Measurements from ENCODE around the gene MACF1. TPM values are rescaled to one million over a fixed set of nuclear protein-coding genes. Genes with fewer than 3 reads are reported as not detected.
"Not testable (repeated sequence)": the region's sequence is repeated elsewhere in the genome, so short reads cannot be mapped to it uniquely, and the experiment has no call there.

The MACF1 gene
- total and polyA plus RNA-seq, 7 donors: 38.9 to 162 (median 71.4) TPM

DNA sequence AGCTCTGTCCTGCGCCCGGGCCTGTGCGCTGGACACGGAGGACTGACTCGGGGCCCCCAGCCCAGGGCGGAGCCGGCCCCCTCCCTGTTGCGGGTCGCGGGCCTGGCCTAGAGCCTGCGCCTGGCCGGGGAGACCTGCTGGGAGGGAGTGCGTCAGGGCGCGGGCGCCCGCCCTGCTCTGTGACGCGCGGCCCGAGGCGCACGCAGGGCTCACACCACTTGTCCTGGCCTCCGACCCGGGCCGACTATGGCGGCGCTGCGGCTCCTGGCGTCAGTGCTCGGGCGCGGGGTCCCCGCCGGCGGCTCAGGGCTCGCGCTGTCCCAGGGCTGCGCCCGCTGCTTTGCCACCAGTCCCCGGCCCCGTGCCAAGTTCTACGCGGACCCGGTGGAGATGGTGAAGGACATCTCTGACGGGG is 310.2 kb downstream of the MACF1 start:
- H3K4me3 ChIP-seq: peak overlapping the region; percentile 43
- intact Hi-C loops (cut with DNase I); H3K27me3 ChIP-seq (ENCODE audit: insufficient read depth in 3 of 3, low read length in 2 of 3); H3K4me1 ChIP-seq; H3K27ac ChIP-seq; H3K36me3 ChIP-seq (ENCODE audit: insufficient read depth in 1 of 2, low read depth in 1 of 2); H3K9me3 ChIP-seq: not testable (repeated sequence)
- 0 to 3% (median 1%) methylated on average over 7 to 44 of the region's 46 CpGs for WGBS, 3 donors
- ATAC-seq (peak; percentile 62 to 77 (median 75)), DNase-seq (peak; percentile 30 to 62)

DNA sequence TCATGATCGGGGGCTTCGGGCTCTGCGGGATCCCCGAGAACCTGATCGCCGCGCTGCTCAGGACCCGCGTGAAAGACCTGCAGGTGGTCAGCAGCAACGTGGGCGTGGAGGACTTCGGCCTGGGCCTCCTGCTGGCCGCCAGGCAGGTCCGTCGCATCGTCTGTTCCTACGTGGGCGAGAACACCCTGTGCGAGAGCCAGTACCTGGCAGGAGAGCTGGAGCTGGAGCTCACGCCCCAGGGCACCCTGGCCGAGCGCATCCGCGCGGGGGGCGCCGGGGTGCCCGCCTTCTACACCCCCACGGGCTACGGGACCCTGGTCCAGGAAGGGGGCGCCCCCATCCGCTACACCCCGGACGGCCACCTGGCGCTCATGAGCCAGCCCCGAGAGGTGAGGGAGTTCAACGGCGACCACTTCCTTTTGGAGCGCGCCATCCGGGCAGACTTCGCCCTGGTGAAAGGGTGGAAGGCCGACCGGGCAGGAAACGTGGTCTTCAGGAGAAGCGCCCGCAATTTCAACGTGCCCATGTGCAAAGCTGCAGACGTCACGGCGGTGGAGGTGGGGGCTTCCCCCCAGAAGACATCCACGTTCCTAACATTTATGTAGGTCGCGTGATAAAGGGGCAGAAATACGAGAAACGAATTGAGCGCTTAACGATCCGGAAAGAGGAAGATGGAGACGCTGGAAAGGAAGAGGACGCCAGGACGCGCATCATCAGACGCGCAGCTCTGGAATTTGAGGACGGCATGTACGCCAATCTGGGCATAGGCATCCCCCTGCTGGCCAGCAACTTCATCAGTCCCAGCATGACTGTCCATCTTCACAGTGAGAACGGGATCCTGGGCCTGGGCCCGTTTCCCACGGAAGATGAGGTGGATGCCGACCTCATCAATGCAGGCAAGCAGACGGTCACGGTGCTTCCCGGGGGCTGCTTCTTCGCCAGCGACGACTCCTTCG is 310.9 kb downstream of the MACF1 start:
- H3K36me3 ChIP-seq (ENCODE audit: insufficient read depth in 1 of 2, low read depth in 1 of 2); H3K27me3 ChIP-seq (ENCODE audit: insufficient read depth in 3 of 3, low read length in 2 of 3); H3K4me1 ChIP-seq; H3K27ac ChIP-seq; intact Hi-C loops (cut with DNase I); H3K9me3 ChIP-seq; DNase-seq: not testable (repeated sequence)
- peak in 3 of 4 donors; percentile 14 to 56 (median 50) for ATAC-seq
- H3K4me3 ChIP-seq: peak overlapping the region; percentile 43
- WGBS, 3 donors: 6 to 12% (median 8%) methylated on average over 15 to 22 of the region's 78 CpGs

DNA sequence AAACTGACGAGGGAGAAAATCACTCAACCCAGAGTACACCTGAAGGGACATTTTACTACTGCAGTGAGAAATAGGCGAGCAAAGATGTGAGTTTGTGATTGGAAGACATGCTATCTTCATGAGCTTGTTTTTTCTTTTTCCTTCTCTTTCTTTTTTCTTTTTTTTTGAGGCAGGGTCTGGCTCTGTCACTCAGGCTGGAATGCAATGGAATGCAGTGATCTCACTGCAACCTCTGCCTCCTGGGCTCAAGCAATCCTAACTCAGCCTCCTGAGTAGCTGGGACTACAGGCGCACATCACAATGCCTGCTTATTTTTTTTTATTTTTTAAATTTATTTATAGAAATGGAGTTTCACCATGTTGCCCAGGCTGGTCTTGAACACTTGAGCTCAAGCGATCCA is 312.3 kb downstream of the MACF1 start:
- not testable (repeated sequence) for H3K9me3 ChIP-seq

DNA sequence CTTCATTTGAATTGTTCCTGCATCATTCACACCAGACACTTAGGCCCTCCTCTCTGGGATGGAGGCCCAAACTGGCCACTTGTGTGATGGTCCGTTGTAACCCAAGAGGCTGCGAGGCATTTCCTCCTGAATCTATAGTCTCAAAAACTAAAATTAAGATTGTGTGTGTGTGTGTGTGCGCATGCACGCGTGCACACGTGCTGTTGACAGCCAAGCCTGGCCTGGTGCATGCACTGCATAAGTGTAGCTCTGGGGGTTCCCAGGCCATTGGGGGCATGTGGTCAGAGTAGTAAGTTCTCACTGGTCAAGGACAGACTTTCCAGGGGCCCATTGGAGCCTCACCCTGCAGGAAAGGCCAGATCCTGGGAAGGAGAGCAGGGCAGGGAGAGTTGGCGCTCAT is 313.4 kb downstream of the MACF1 start:
- intact Hi-C loops (cut with DNase I); H3K27ac ChIP-seq; H3K27me3 ChIP-seq (ENCODE audit: insufficient read depth in 3 of 3, low read length in 2 of 3); ATAC-seq; H3K9me3 ChIP-seq; H3K4me3 ChIP-seq; H3K4me1 ChIP-seq; DNase-seq; H3K36me3 ChIP-seq (ENCODE audit: insufficient read depth in 1 of 2, low read depth in 1 of 2): not testable (repeated sequence)
- WGBS, 3 donors: 83 to 92% (median 87%) methylated on average over 6 of the region's 7 CpGs

More for the DNA sequence above, 312.3 kb downstream of the MACF1 start:
- H3K27ac ChIP-seq; H3K27me3 ChIP-seq (ENCODE audit: insufficient read depth in 3 of 3, low read length in 2 of 3); H3K36me3 ChIP-seq (ENCODE audit: insufficient read depth in 1 of 2, low read depth in 1 of 2); H3K4me3 ChIP-seq; DNase-seq; ATAC-seq; H3K4me1 ChIP-seq; intact Hi-C loops (cut with DNase I): not testable (repeated sequence)
- 81 to 89% (median 85%) methylated on average over 3 to 4 of the region's 4 CpGs for WGBS, 3 donors

DNA sequence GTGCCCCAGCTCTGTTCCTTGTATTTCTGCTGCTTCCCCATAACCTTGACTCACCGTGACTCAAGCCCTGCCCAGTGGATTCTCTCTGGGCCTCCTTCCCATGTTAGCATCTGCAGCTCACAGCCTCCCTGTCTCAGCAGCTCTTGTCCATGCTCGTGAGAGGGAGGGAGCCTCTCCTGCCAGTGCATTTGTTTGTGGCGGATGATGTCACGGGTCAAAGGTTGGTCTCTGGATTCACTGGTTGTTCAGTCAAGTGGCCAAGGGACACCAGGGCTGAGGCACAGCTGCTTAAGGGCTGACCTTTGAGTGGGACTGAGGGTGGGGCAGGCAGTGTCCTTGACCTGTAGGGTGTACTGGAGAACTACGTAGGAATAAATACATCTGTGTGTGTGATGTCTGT is 314.9 kb downstream of the MACF1 start:
- H3K9me3 ChIP-seq; H3K27ac ChIP-seq; DNase-seq; H3K4me3 ChIP-seq; ATAC-seq; H3K4me1 ChIP-seq; intact Hi-C loops (cut with DNase I); H3K27me3 ChIP-seq (ENCODE audit: insufficient read depth in 3 of 3, low read length in 2 of 3): not testable (repeated sequence)
- WGBS, 3 donors: 38 to 57% (median 41%) methylated on average over 2 of the region's 5 CpGs
- H3K36me3 ChIP-seq (ENCODE audit: insufficient read depth in 1 of 2, low read depth in 1 of 2): peaks cover 0 to 14% of the 10 kb centered on the region in 2 donors

DNA sequence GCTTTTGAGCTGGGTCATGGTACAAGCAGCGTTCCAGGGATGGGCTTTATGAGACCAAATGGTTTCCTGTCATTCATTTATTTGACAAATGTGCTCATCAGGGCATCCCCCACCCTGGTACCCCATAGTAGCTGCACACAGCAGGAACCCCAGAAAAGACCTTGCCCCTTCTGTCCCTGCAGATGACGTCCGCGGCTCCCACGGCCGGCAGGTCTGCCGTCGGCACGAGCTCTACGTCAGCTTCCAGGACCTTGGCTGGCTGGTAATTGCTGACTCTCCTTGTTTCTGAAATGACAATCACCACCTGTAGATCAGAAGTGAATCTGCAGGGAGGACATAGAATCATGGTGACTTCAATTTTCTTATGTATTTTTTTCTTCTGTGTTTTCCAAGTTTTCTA is 317.7 kb downstream of the MACF1 start:
- WGBS, 3 donors: 31 to 64% (median 61%) methylated on average over 7 to 10 of the region's 10 CpGs
- H3K4me1 ChIP-seq: not testable (repeated sequence)

DNA sequence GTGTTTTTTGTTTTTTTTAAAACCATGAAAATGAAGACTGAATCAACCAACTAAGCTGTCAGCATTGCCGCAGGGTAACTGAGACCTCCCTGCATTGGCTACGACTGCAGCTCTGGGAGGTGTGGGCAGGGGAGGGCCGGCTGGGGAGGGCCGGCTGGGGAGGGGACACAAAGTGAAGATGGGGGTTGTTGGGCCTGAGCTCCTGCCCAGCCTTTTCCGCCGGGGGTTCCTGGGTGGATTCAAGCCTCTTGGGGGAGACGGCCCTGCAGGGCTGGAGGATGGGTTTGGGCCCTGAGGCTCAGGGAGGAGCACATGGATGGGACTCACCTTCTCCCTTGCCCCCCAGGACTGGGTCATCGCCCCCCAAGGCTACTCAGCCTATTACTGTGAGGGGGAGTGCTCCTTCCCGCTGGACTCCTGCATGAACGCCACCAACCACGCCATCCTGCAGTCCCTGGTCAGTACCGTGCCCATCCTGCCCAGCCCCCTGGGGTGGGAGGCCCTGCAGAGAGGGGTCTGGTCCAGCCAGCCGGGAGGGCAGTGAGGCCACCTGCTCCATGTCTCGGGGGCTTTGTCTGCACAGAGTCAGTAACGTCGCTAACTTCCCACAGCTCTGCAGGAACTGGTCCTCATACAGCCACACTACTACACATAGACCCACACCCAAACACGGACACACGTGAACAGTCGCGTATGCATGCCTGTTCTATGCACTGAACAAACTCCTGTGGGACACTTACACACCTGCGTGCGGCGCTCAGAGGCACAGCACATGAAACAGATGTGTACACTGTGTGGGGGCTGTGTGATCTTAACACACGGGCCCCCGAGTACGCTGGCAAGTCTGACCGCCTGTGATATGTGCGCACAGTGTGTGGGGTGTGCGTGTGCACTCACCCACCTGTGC is 318.4 kb downstream of the MACF1 start:
- no peak for DNase-seq
- H3K4me3 ChIP-seq: no peak overlapping the region
- no peak overlapping the region for H3K27ac ChIP-seq
- H3K4me1 ChIP-seq: no peaks in the 10 kb centered on the region
- H3K9me3 ChIP-seq: no peaks in the 10 kb centered on the region
- H3K36me3 ChIP-seq (ENCODE audit: insufficient read depth in 1 of 2, low read depth in 1 of 2): peaks cover 2 to 42% of the 10 kb centered on the region in 2 donors
- TF ChIP-seq, protein P1, sequence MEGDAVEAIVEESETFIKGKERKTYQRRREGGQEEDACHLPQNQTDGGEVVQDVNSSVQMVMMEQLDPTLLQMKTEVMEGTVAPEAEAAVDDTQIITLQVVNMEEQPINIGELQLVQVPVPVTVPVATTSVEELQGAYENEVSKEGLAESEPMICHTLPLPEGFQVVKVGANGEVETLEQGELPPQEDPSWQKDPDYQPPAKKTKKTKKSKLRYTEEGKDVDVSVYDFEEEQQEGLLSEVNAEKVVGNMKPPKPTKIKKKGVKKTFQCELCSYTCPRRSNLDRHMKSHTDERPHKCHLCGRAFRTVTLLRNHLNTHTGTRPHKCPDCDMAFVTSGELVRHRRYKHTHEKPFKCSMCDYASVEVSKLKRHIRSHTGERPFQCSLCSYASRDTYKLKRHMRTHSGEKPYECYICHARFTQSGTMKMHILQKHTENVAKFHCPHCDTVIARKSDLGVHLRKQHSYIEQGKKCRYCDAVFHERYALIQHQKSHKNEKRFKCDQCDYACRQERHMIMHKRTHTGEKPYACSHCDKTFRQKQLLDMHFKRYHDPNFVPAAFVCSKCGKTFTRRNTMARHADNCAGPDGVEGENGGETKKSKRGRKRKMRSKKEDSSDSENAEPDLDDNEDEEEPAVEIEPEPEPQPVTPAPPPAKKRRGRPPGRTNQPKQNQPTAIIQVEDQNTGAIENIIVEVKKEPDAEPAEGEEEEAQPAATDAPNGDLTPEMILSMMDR (IDR thresholded peaks at IDR 0.05): no peak
- ATAC-seq: peak in 1 of 4 donors; percentile 16
- 69 to 78% (median 76%) methylated on average over 26 to 29 of the region's 29 CpGs for WGBS, 3 donors
- intact Hi-C loops (cut with DNase I): no loop called here
- H3K27me3 ChIP-seq (ENCODE audit: insufficient read depth in 3 of 3, low read length in 2 of 3): no peaks in the 10 kb centered on the region

More for the DNA sequence above, 317.7 kb downstream of the MACF1 start:
- H3K9me3 ChIP-seq; H3K27ac ChIP-seq; intact Hi-C loops (cut with DNase I); H3K4me3 ChIP-seq; DNase-seq; H3K27me3 ChIP-seq (ENCODE audit: insufficient read depth in 3 of 3, low read length in 2 of 3): not testable (repeated sequence)
- peaks cover 0 to 35% of the 10 kb centered on the region in 2 donors for H3K36me3 ChIP-seq (ENCODE audit: insufficient read depth in 1 of 2, low read depth in 1 of 2)
- ATAC-seq: peak in 1 of 4 donors; percentile 17
